HG02840 (cell line): ENCODE data around the gene SPATA13.

Experiments
- ATAC-seq: cut with Tn5 transposase; IDR thresholded peaks from one replicate; pipeline ENCODE4 v1.9.1; 2021; ENCODE audit warnings: mild to moderate bottlenecking, moderate library complexity, moderate number of reproducible peaks; ENCODE audit not compliant: unreplicated experiment, low FRiP score

SPATA13 gene

DNA sequence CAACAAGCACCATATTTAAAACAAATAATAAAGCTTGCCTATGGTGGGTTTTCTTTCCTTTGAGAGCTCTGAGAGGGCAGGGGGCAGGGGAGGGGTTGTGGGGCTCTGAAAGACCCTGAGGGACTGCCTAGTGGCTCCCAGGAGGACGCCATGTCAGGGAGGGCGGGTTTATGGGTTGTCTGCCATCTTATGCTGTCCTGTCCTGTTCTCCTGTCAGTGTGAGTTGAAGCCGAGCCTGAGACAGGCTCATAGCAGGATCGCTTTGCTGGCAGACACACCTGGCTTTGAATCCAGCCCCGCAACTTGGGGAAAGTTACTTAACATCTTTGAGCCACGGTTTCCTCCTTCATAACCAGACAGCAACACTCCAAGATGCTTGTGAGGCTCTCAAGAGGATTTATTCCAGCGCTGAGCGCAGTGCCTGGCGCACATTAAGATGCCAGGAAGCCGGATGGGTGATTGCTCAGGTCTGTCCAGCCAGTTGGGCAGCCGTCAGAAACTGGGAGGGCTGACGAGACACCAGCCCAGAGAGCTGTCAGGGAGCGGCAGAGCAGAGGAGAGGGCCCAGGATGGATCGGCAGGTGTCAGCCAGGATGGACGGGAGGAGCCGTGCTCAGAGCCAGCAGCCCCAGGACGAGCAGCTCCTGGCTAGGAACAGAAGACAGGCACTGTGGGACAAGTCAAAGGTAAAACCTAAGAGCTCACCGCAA lies 112.1 kb downstream of the SPATA13 start:
- no peak for ATAC-seq

DNA sequence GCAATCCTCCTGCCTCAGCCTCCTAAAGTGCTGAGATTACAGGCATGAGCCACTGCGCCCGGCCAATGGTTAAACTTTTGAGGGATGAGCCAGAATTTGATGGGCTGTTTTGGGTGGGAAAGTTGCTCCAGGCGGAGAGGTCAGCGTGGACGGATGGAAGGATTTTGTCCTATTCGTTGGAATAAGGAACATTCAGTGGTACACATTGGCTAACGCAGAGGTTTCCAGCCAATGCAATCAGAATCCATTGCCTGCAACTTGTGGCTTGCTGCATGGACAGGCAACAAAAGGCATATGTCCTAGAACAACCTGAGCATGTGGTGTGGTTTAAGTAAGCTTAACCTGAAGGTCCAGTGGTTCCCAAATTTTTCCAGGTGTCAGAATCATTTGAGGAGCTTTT lies 113.4 kb downstream of the SPATA13 start:
- ATAC-seq: no peak

DNA sequence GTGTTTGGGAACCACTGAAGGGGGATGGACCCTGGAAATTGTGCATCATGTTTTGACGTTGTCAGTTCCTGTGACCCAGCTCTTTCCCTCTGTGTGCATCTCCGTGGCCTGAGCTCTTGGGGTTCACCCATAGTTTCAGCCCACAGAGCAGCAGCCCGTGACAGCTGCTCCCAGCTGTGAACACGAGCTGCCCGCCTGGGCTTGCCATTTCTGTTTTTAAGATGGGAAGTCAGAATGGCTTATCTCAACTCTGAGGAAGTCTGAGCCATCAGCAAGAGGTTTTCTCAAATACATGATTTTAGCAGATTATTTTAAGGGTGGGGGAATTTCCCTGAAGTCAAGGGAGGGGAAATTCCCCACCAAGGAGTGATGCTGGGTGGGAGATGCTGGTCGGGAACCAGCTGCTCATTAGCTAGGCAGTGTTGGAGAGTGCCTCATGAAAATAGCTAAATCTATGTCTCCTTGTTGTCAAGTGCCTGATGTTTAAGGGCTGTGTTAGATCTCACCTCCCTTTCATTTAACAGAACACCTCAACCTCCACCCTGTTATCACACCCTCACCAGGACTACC lies 114.0 kb downstream of the SPATA13 start:
- peak; percentile 61 for ATAC-seq

DNA sequence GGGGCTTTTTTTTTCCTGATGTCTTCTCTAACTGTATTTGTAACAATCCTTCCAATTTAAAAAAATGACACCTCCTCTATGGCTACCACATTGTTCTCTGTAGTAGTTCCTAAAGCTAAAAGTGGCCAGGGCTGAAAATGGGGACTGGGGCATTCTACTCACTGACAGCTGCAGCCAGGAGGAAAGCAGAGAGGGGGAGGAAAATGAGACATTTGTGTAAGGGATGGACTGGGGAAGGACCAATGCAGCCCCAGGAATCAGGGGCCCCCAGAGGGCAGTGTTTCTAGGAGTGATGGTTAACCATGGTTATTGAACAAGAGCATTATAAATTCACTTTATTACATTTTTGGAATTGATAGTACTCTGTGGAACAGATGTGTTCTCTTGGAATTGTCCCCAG lies 114.5 kb downstream of the SPATA13 start:
- no peak for ATAC-seq

DNA sequence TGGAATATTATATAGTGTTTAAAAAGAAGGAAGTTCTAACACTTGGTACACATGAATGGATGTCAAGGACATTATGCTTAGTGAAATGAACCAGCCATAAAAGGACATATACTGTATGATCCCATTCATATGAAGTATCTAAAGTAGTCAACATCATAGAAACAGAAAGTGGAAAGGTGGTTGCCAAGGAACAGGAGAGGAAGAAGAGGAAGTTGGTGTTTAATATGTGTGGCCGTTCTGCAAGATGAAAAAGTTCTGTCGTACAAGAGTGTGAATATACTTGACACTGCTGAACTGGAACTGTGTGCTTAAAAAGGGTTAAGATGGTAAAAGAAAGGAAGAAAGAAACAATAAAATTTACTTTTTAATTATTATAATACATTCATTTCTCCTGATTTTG lies 115.8 kb downstream of the SPATA13 start:
- no peak for ATAC-seq

DNA sequence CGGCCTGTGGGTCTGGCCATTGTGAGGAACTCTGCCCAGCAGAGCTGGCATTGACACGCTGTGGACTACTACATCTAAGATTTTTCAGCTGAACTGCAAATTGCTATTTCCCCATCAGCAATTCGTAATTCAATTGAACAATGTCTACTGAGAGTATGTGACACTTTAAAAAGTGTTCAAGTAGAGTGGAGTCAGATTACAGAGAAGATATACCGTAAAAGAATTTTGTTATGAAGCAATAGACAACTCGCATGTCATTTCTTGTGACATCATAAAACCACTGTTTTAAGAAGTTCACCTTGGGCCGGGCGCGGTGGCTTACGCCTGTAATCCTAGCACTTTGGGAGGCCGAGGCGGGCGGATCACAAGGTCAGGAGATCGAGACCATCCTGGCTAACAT lies 116.3 kb downstream of the SPATA13 start:
- no peak for ATAC-seq

DNA sequence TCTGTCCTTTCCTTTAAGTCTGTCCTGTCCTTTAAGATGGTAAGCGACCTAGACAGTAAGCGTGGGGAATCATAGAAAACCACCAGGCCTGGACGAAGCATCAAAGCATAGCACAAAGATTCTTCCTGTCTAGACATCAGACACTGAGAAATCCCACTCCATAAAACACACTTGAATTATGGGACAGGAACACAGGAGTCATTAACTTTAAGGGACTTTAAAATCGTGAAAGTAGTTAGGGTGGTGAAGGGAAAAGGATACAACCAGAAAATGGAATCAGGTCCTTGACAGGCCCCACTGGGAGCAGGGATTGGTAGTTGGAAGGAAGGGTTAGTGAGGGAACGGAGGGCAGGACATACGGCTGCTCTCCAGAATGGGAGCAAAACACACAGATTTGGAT lies 117.2 kb downstream of the SPATA13 start:
- ATAC-seq: no peak

DNA sequence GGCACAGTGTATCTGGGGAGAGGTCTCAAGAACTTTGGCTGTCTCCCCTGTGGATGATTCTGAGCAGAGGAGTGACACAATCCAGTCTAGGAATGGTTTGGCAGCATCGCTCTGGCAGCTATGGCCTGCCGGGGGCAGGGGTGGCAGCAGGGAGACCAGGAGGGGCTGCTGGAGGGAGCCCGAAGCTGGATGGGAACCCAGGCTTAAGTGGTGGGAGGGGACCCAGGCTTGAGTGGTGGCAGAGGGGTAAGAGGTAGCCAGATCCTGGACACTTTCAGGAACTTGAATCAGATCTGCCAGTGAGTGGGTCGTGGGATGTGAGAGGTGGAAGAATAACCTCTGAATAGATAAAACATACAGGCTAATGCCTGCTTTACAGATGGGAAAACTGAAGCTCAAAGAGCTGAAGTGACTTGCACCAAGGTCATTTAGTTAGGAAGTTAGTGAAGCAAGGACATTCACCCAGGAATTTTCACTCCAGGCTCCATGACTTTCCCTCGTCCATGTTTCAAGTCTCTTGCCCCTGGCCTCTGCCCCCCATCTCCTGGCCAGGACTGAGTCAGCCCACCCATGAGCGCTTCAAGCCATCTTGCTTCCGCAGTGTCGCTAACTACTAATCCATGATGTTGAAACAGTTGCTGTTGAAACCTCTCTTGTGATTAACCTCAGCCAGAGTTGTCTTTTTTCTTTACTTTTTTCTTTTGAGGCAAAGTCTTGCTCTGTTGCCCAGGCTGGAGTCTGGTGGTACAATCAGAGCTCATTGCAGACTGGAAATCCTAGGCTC lies 119.0 kb downstream of the SPATA13 start:
- ATAC-seq: no peak

DNA sequence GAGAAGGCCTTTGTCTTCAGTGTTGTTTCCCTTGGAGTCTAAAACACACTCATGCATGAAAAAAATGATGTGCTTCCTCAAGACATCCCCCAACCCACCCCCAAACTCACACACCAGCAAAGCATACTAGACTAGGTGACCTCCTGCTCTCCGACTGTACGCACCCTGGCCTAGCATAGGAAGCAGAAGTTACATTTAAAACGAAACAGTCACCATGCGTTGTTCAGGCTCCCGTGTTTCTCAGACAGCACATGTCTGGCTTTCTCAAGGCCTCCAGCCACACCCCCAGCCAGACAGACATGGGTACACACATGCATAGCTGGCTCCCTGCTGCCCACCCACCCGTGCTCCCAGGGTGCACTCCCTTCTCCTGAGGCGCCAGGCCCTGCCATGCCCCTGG lies 120.2 kb downstream of the SPATA13 start:
- ATAC-seq: no peak

DNA sequence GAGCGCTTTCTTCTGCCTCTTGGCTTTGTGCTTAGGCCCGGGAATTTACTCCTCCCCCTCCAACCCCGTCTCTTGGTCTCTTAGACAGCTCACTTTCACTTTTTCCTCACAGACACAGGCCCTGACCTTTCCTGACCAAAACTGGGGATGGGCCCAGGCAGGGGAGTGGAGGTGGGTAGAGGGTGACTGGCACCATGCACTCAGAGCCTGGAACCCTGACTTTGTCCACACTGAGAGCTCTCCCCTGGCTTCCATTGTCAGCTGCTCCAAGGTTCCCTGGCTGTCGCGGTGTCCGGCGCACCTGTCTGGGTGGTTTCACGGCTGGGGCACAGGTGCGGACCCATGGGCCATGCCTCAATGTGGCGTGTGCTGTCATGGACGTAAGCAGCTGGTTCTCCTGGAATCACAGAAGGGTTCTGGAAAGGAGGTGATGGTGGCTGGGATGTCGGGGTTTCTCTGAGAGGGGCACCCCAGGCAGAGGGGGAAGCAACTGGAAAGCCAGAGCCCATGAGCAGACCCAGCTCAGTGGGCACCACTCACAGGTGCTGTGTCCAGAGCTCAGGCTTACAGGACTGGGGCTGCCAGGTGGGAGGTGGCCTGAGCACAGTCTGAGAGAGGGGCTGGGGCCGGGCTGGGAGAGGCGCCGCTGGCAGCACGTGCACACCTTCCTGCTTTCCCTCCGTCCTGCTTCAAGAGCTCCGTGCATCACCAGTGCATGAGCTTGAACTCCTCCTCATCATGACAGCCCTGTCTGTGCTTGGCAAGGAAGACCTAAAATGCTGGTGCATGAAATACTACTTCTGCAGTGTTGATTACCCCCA lies 120.9 kb downstream of the SPATA13 start:
- ATAC-seq: no peak

DNA sequence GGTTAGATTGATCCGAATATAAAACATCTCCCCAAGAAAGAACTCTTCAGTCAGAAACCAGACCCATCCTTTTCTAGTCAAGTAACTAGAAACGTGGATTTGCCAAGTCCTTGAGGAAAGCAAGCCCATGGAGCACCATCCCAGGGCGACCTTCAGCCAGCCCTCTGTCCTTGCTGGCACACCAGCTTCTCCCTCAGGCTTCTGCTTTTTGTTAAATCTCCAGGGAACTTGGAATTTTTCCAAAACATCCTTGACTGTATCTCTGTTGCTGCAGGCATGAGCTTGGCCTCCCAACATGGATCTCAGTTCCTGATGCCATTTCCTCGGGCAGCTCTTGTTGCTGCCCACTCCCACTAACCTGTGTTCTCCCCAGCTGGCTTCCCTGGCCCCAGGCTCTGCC lies 121.7 kb downstream of the SPATA13 start:
- ATAC-seq: no peak

DNA sequence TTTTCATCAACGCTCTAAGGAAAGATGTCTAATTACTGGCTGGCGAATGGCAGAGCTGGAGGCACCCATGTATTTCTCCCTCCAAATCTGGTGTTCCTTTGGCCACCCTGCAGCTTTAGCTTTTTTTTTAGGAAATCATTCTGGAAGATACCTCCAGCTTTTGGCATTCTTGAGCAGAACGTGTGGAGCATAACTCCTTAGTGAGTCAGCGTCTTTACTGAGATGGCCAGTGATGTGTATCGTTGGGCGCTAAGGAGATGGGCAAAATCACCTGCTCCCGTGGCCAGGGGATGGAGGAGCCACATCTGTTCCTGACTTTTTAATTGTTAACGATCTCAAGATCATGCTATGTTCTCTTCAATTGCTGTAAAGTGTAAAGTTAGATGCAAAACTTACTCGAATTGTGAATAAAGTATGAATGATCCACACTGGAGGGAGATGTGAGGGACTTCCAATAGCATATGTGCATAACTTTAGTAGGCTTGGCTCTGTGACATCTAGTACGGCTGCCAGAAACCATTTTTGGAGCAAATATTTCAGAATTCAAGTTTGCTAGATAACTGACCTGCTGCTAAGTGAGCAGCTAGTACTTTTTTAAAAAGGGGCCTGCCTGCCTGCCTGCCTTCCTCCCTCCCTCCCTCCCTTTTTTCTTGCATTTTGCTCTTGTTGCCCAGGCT lies 124.5 kb downstream of the SPATA13 start:
- ATAC-seq: no peak

DNA sequence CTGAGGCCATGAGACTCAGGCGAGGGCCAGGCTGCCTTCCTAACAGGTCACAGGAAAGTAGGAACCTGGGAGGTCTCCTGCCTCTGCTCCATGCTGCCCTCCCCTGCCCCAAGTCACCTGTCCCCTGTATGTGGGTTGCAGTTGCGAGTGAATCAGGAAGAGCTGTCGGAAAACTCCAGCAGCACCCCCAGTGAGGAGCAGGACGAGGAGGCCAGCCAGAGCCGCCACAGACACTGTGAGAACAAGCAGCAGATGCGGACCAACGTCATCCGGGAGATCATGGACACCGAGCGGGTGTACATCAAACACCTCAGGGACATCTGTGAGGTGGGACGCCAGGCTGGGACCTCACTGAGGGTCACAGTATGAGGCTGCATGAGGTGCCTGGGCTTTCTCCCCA lies 126.1 kb downstream of the SPATA13 start:
- no peak for ATAC-seq

DNA sequence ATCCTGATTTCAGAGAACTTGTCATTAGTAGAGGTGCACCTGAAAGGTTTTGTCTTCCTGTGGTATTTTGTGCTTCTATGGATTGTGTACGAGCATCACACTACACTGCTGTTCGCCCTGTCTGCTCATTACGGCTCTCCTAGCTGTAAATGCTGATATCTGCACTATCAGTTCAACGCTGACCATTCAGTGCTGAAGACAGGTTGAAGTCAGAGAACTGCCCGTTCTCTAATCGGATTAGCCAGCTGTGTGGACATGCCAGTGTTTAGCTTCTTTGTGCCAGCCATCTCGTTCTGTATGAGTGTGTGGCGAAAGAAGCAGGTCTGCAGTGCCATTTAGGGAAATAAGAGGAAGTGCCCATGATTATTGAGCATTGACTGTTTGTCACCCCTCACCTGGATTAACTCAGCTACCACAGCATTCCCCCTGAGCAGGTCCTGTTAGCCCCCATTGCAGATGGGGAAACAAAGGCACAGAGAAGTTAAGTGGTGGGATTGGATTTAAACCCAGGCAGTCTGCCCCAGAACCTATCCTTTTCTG lies 127.3 kb downstream of the SPATA13 start:
- ATAC-seq: no peak

DNA sequence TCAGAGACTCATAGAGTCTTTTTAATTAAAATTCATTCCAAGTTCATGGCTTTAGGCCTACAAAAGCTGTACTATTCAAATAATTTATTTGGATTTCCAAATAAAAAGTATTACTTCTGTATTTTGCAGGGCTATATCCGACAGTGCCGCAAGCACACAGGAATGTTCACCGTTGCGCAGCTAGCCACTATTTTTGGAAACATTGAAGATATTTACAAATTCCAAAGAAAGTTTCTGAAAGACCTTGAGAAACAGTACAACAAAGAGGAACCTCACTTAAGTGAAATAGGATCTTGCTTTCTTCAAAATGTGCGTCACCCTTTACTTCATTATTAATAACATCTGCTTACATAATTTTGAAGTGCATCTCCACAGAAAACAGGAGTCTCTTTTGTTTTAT lies 128.3 kb downstream of the SPATA13 start:
- ATAC-seq: no peak

DNA sequence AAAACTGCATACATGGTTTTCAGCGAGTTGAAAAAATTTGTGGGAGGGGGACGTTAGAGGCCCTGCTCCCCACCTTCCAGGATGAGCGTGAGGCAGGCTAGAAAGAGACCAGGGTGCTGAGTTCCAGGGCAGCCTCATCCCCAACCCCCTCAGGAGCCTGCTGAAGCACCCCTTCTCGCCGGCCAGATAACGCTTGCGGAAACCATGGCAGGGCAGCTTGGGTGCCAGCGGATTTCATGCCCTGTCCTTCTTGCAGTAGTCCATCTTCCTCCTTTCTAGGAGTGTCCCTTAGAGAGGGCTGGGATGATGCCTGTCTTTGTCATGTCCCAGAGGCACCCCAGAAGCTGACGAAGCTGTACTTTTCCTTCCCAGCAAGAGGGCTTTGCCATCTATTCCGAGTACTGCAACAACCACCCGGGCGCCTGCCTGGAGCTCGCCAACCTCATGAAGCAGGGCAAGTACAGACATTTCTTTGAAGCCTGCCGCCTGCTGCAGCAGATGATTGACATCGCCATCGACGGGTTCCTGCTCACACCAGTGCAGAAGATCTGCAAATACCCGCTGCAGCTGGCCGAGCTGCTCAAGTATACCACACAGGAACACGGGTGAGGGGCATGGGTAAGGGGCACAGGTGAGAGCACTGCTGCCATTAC lies 129.9 kb downstream of the SPATA13 start:
- ATAC-seq: no peak

DNA sequence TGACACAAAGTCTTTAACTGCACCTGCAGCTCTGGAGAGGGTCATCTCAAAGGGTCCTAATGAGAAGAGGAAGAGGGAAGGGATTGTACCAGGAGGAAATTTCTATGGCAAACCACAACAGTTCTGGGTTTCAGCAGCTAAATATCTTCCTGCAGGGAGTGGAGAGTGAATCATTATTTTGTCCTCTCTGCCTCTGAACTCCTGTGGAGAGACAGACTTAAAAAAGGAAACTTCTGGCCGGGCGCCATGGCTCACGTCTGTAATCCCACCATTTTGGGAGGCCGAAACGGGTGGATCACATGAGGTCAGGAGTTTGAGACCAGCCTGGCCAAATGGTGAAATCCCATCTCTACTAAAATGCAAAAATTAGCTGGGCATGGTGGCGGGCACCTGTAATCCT lies 132.0 kb downstream of the SPATA13 start:
- no peak for ATAC-seq

DNA sequence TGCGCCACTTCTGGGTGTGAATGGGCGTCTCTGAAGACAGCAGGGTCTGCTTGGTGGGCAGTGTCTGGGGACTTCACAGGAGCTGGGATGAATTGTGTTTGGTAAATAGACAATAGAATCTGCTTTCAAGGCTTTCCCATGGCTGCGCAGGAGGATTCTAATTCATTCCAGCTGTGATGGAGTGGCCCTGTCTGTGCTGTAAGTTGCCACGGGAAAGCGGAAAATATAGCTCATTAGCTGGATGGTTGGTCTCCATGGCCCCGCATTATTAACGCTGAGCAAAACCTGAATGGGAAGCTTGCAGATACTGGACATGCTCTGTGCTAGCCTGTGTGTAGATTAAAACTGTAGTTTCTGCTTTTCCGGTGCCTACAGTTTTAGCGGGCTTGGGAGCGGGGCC lies 133.2 kb downstream of the SPATA13 start:
- ATAC-seq: no peak

DNA sequence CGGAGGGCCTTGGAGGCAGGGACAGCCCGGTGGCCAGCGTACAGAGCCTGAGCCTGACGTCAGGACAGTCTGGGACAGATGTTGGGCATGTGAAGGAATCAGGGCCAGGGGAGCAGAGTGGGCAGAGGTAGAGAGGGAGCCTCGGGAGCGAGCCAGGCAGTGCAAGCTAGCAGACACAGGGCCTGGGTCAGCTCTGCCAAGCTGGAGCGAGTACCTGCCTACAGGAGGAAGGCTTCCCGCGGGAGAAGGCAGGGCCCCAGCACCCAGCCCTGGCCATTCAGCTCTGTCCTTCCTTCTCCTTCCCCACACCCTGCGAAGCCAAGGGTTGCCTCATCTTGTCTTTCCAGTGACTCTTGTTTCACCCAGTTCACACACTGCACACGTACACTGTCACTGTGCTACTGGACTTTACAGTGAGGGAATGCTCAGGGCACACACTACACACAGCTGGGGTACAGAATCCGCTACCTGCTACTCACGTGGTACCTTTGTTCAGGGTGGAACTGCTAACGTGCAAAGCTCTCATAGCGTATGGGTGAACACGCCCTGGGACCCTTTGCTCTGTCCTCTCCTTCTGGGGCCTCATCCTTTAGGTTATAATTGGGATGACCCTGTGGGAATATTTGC lies 139.1 kb downstream of the SPATA13 start:
- ATAC-seq: no peak
